Measurements from ENCODE around the gene BCR. TPM values are rescaled to one million over a fixed set of nuclear protein-coding genes. Genes with fewer than 3 reads are reported as not detected.

BCR gene
- total and polyA plus RNA-seq, 2 experiments from 2014 or later: 38.8 to 42.2 TPM

DNA sequence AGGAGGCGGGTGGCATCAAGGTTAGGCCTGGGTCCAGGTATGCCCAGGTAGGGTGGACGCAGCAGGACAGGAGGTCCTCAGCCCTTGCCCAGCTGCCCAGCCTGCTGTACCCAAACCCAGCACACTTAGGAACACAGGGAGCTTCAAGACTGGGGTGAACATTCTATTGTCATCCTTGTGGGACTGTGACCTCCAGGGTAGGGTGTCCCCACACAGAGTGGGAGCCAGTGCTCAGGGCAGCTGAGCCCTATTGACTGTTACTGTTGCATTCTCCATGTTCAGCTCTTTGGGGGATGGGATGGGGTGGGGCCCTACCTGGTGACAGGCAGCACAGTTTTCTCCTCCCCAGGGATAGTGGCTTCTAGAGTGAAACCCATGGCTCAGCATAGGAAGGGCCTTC is 106.0 kb downstream of the BCR start:
- no peaks in the 10 kb centered on the region for H3K79me2 ChIP-seq
- H3K4me3 ChIP-seq: no peak overlapping the region
- TF ChIP-seq, protein P1, sequence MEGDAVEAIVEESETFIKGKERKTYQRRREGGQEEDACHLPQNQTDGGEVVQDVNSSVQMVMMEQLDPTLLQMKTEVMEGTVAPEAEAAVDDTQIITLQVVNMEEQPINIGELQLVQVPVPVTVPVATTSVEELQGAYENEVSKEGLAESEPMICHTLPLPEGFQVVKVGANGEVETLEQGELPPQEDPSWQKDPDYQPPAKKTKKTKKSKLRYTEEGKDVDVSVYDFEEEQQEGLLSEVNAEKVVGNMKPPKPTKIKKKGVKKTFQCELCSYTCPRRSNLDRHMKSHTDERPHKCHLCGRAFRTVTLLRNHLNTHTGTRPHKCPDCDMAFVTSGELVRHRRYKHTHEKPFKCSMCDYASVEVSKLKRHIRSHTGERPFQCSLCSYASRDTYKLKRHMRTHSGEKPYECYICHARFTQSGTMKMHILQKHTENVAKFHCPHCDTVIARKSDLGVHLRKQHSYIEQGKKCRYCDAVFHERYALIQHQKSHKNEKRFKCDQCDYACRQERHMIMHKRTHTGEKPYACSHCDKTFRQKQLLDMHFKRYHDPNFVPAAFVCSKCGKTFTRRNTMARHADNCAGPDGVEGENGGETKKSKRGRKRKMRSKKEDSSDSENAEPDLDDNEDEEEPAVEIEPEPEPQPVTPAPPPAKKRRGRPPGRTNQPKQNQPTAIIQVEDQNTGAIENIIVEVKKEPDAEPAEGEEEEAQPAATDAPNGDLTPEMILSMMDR (IDR thresholded peaks at IDR 0.05; ENCODE audit: poor library complexity): no peak
- no peak for TF ChIP-seq EZH2phosphoT487 (IDR thresholded peaks at IDR 0.05; ENCODE audit: low read depth, severe bottlenecking, unreplicated experiment)
- no peak for TF ChIP-seq EZH2 (IDR thresholded peaks at IDR 0.05; ENCODE audit: borderline replicate concordance)
- H4K20me1 ChIP-seq (ENCODE audit: insufficient read depth, poor library complexity, severe bottlenecking): no peaks in the 10 kb centered on the region
- peaks cover 11% of the 10 kb centered on the region for H3K4me1 ChIP-seq (ENCODE audit: insufficient read depth)
- H2AFZ ChIP-seq: no peak overlapping the region
- no peak overlapping the region for H3K4me2 ChIP-seq
- DNase-seq (ENCODE audit: low spot score): no peak
- H3K27ac ChIP-seq: no peak overlapping the region
- H3K36me3 ChIP-seq (replicated peaks; ENCODE audit: insufficient read depth, low read depth): no peaks in the 10 kb centered on the region
- 100% methylated on average over 2 of the region's 2 CpGs for WGBS (ENCODE audit: low lambda C conversion rate, missing lambda C conversion rate)
- H3K9me2 ChIP-seq (replicated peaks; ENCODE audit: insufficient read depth): no peaks in the 10 kb centered on the region
- H3K27me3 ChIP-seq: no peaks in the 10 kb centered on the region
- H3K9me3 ChIP-seq (ENCODE audit: low read depth): no peaks in the 10 kb centered on the region

- no peaks in the 10 kb centered on the region for H3K27me3 ChIP-seq
- no peaks in the 10 kb centered on the region for H3K36me3 ChIP-seq (replicated peaks; ENCODE audit: insufficient read depth, low read depth)
- no peak overlapping the region for H3K4me3 ChIP-seq
- no peaks in the 10 kb centered on the region for H3K9me2 ChIP-seq (replicated peaks; ENCODE audit: insufficient read depth)
- no peak overlapping the region for H3K27ac ChIP-seq
- no peak for TF ChIP-seq EZH2phosphoT487 (IDR thresholded peaks at IDR 0.05; ENCODE audit: low read depth, severe bottlenecking, unreplicated experiment)
- TF ChIP-seq, protein P1 (IDR thresholded peaks at IDR 0.05; ENCODE audit: poor library complexity): no peak
- H3K9me3 ChIP-seq (ENCODE audit: low read depth): no peaks in the 10 kb centered on the region
- peaks cover 8% of the 10 kb centered on the region for H3K4me1 ChIP-seq (ENCODE audit: insufficient read depth)
- H2AFZ ChIP-seq: no peak overlapping the region
- H4K20me1 ChIP-seq (ENCODE audit: insufficient read depth, poor library complexity, severe bottlenecking): no peaks in the 10 kb centered on the region
- no peak for DNase-seq (ENCODE audit: low spot score)
- H3K4me2 ChIP-seq: no peak overlapping the region
- WGBS (ENCODE audit: low lambda C conversion rate, missing lambda C conversion rate): 98% methylated on average over 21 of the region's 21 CpGs
- no peaks in the 10 kb centered on the region for H3K79me2 ChIP-seq
These were observed 107.1 kb downstream of the BCR start for GRCh38 chr22:23287136-23288095.

GRCh38 chr22:23288301-23289129 is 108.2 kb downstream of the BCR start:
- Histone ChIP-seq H2AFZ (no peak overlapping the region), H3K4me2 (no peak overlapping the region), H3K27ac (no peak overlapping the region), H3K9me3 (ENCODE audit: low read depth) (no peaks in the 10 kb centered on the region), H3K27me3 (no peaks in the 10 kb centered on the region), H3K4me3 (no peak overlapping the region), H3K79me2 (no peaks in the 10 kb centered on the region), H3K9me2 (replicated peaks; ENCODE audit: insufficient read depth) (no peaks in the 10 kb centered on the region), H3K36me3 (replicated peaks; ENCODE audit: insufficient read depth, low read depth) (no peaks in the 10 kb centered on the region), H3K4me1 (ENCODE audit: insufficient read depth) (peaks cover 8% of the 10 kb centered on the region), H4K20me1 (ENCODE audit: insufficient read depth, poor library complexity, severe bottlenecking) (no peaks in the 10 kb centered on the region)
- TF ChIP-seq, protein P1 (IDR thresholded peaks at IDR 0.05; ENCODE audit: poor library complexity): no peak
- TF ChIP-seq EZH2phosphoT487 (IDR thresholded peaks at IDR 0.05; ENCODE audit: low read depth, severe bottlenecking, unreplicated experiment) (no peak), EZH2 (IDR thresholded peaks at IDR 0.05; ENCODE audit: borderline replicate concordance) (no peak)
- WGBS (ENCODE audit: low lambda C conversion rate, missing lambda C conversion rate): 93% methylated on average over 15 of the region's 17 CpGs
- DNase-seq (ENCODE audit: low spot score): no peak

All from hepatocyte (in vitro differentiated cells).